ENCODE results near the gene PKD1. TPM values are rescaled to one million over a fixed set of nuclear protein-coding genes. Genes with fewer than 3 reads are reported as not detected.

PKD1 gene
- 40.4 and 45.8 TPM in 2 replicates for total RNA-seq

GRCh38 chr16:2135770-2136490, at the start of gene PKD1:
TSS of gene PKD1 (minus strand) at chr16:2135898. CDS start at chr16:2135689, 209 bp downstream.

DNA sequence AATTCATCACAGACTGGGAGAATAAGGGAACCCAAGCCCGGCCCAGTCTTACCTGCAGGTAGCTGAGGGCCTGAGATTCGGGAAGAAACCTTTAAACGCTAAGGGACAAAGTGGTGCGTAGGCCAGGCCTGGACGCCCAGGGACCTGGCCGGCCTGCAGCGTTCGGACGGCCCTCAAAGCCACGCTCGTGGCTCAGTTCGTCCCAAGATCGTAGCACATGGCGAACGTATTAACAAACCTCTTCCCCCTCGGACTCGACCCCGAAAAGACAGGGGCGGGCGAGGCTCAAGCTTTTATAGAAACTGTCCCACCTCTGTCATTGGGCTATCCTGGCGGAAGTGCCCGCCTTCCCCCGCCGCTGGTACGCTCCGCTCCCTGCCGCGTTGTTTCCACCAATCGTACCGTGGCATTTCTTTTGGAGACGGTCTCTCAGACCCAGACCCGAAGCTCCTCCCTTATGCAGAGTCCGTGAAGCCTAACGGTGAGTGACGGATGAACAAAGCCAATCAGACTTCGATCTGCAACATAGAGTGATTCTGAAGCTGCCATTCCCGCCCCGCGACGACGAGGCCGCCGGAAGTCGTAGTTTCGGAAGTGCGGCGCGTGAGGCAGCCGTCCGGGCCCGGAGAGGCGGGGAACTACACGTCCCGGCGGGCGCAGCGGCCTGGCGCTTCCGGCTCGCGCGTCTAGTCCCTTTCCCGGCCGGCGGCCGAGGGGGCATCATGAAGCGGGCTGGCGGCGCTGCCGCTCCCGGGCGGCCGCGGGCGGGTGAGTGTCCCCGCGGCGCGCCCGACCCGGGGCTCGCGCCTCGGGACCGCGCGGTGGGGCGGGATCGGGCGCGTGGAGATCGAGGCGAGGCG, 19.6 kb upstream of the PKD1 start, which contains the start of gene TRAF7:
Gene TRAF7, plus strand, starts transcription at position 692 of the 860 bp plus-strand sequence. CDS start 8,139 bp downstream, outside the sequence.

DNA sequence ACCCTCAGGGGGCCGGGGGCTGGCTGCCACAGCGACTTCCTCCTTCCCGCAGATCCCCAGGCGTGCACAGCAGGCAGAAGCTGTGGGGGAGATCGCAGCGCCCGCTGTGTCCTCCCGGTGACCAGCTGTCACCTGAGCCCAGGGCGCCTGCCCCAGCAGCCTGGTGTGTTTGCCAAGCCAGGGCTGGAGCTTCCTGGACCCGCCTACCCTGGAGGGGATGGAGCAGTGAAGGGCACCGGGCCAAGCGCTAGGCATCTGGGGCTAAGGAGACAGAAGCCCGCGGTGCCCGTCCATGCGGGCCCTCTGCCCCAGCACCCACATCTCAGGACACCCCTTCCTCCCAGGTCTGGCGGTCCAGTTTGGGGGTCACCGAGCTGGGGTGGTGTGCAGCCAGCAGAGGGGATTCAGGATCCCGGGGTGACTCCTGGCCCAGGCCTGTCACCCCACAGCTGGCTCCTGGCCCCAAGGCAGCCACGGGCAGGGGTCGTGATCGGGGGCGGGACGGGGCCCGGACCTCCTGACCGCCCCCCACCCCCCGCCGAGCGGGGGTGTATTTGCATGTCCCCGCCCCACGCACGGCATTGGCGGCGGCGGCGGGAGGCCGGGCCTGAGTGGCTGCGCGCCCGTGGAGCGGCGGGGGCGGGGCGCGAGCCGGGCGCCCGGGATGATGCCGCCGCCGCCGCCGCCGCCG, 12.4 kb upstream of the PKD1 start, which contains the start of gene RAB26:
Gene RAB26, plus strand, starts transcription at position 645 of the 691 bp plus-strand sequence. CDS start 159 bp downstream, outside the sequence.

GRCh38 chr16:2047330-2048115, 88.2 kb downstream of the PKD1 start, which contains the start of the genes NTHL1 and TSC2:
TSS of gene NTHL1 (minus strand) at chr16:2047834. CDS start at chr16:2047823, 11 bp downstream.
TSS of gene TSC2 (plus strand) at chr16:2047985. CDS start at chr16:2048616, 631 bp downstream.

Other genes starting within 250 kb of the PKD1 start
- gene HS3ST6, start 217.5 kb downstream of the PKD1 start, total RNA-seq, result not detected in 2 replicates
- gene MSRB1, start 192.7 kb downstream of the PKD1 start, total RNA-seq, result 6.5 and 8.1 TPM in 2 replicates
- gene RPL3L, start 181.2 kb downstream of the PKD1 start, total RNA-seq, result not detected in 2 replicates
- 143 and 149 TPM in 2 replicates for gene NDUFB10, start 176.4 kb downstream of the PKD1 start, total RNA-seq
- gene RPS2, start 171.1 kb downstream of the PKD1 start, total RNA-seq, result 1,321 and 2,704 TPM in 2 replicates
- not detected in 2 replicates for gene RNF151, start 169.0 kb downstream of the PKD1 start, total RNA-seq
- gene TBL3, start 163.8 kb downstream of the PKD1 start, total RNA-seq, result 56.5 and 105 TPM in 2 replicates
- not detected in 2 replicates for gene NOXO1, start 154.4 kb downstream of the PKD1 start, total RNA-seq
- gene GFER, start 151.7 kb downstream of the PKD1 start, total RNA-seq, result 18.7 and 20.1 TPM in 2 replicates
- gene SYNGR3, start 145.9 kb downstream of the PKD1 start, total RNA-seq, result 4.3 and 4.9 TPM in 2 replicates
- gene ZNF598, start 126.1 kb downstream of the PKD1 start, total RNA-seq, result 18.1 and 18.2 TPM in 2 replicates
- gene NPW, start 116.1 kb downstream of the PKD1 start, total RNA-seq, result 2.0 TPM in 1 of 2 replicates, not detected in the other
- gene NHERF2, start 109.0 kb downstream of the PKD1 start, total RNA-seq, result 21.8 and 46.0 TPM in 2 replicates
- 72.1 and 79.2 TPM in 2 replicates for gene NTHL1, start 88.1 kb downstream of the PKD1 start, total RNA-seq
- 32.8 and 36.2 TPM in 2 replicates for gene TSC2, start 87.9 kb downstream of the PKD1 start, total RNA-seq
- 1.6 and 1.8 TPM in 2 replicates for gene RAB26, start 12.7 kb upstream of the PKD1 start, total RNA-seq
- 79.5 and 81.9 TPM in 2 replicates for gene TRAF7, start 19.9 kb upstream of the PKD1 start, total RNA-seq
- 0.32 TPM in 1 of 2 replicates, not detected in the other for gene CASKIN1, start 60.7 kb upstream of the PKD1 start, total RNA-seq
- 14.0 and 18.5 TPM in 2 replicates for gene MLST8, start 69.6 kb upstream of the PKD1 start, total RNA-seq
- gene BRICD5, start 75.0 kb upstream of the PKD1 start, total RNA-seq, result 3.3 and 8.1 TPM in 2 replicates
- gene PGP, start 78.9 kb upstream of the PKD1 start, total RNA-seq, result 24.2 and 28.3 TPM in 2 replicates
- gene E4F1, start 87.7 kb upstream of the PKD1 start, total RNA-seq, result 30.2 and 36.2 TPM in 2 replicates
- gene DNASE1L2, start 100.5 kb upstream of the PKD1 start, total RNA-seq, result 0.97 and 1.4 TPM in 2 replicates
- gene ECI1, start 115.7 kb upstream of the PKD1 start, total RNA-seq, result 33.8 and 45.7 TPM in 2 replicates
- gene RNPS1, start 132.2 kb upstream of the PKD1 start, total RNA-seq, result 67.0 and 81.9 TPM in 2 replicates
- gene ABCA3, start 204.8 kb upstream of the PKD1 start, total RNA-seq, result 15.3 and 21.9 TPM in 2 replicates

Measured in epithelial cell of umbilical artery (primary cell).